HepG2 (cell line): Measurements from ENCODE around the gene NAA15. TPM values are rescaled to one million over a fixed set of nuclear protein-coding genes. Genes with fewer than 3 reads are reported as not detected.

Experiments
- CHD4 ChIP-seq: fragments of 200-600 bp; sonication (generic); IDR thresholded peaks from 2 replicates; pipeline ENCODE4 v1.7.0; 2017; ENCODE audit warnings: mild to moderate bottlenecking, low read length, borderline replicate concordance
- IRF2 ChIP-seq: IDR thresholded peaks from 2 replicates; pipeline ENCODE4 v1.6.1; 2018; ENCODE audit warnings: missing genetic modification reagents, missing compliant biosample characterization
- KLF13 ChIP-seq: sonication (generic); formaldehyde crosslinking; IDR thresholded peaks from 2 replicates; pipeline ENCODE4 v1.4.0; 2020; ENCODE audit warnings: mild to moderate bottlenecking, missing genetic modification reagents
- REL ChIP-seq: sonication (generic); formaldehyde crosslinking; conservative IDR thresholded peaks from 2 replicates; pipeline ENCODE4 v1.8.0; 2022; ENCODE audit warnings: mild to moderate bottlenecking, missing genetic modification reagents, moderate library complexity
- REPIN1 ChIP-seq: sonication (generic); formaldehyde crosslinking; IDR thresholded peaks from 2 replicates; pipeline ENCODE4 v1.8.0; 2022; ENCODE audit warnings: missing genetic modification reagents, low read depth, mild to moderate bottlenecking, borderline replicate concordance
- SATB2 ChIP-seq: sonication (generic); formaldehyde crosslinking; IDR thresholded peaks from 2 replicates; pipeline ENCODE4 v1.5.0; 2020; ENCODE audit warnings: missing genetic modification reagents
- SNAI1 ChIP-seq: sonication (generic); formaldehyde crosslinking; IDR thresholded peaks from 2 replicates; pipeline ENCODE4 v1.5.0; 2020; ENCODE audit warnings: mild to moderate bottlenecking, missing genetic modification reagents, borderline replicate concordance
- SYNCRIP ChIP-seq: fragments of 200-400 bp; formaldehyde crosslinking; IDR thresholded peaks from 2 replicates; pipeline ENCODE4 v1.6.1; 2018; ENCODE audit warnings: mild to moderate bottlenecking, low read depth, low read length; ENCODE audit not compliant: insufficient read depth
- ZBTB7B ChIP-seq: sonication (generic); formaldehyde crosslinking; IDR thresholded peaks from 2 replicates; pipeline ENCODE4 v1.4.0; 2020; ENCODE audit warnings: missing genetic modification reagents
- ZKSCAN8 ChIP-seq: IDR thresholded peaks from 2 replicates; pipeline ENCODE4 v1.6.1; 2016; ENCODE audit warnings: borderline replicate concordance, missing genetic modification reagents, missing compliant biosample characterization
- ZNF124 ChIP-seq: sonication (generic); formaldehyde crosslinking; IDR thresholded peaks from 2 replicates; pipeline ENCODE4 v1.4.0; 2020; ENCODE audit warnings: missing genetic modification reagents
- ZNF556 ChIP-seq: sonication (generic); formaldehyde crosslinking; IDR thresholded peaks from 2 replicates; pipeline ENCODE4 v1.4.0; 2020; ENCODE audit warnings: mild to moderate bottlenecking, missing genetic modification reagents, borderline replicate concordance
- ZNF558 ChIP-seq: sonication (generic); formaldehyde crosslinking; IDR thresholded peaks from 2 replicates; pipeline ENCODE4 v1.9.0; 2022; ENCODE audit warnings: mild to moderate bottlenecking, missing genetic modification reagents, borderline replicate concordance
- ZSCAN30 ChIP-seq: sonication (generic); formaldehyde crosslinking; IDR thresholded peaks from 2 replicates; pipeline ENCODE4 v1.5.0; 2020; ENCODE audit warnings: mild to moderate bottlenecking, missing genetic modification reagents
- polyA plus RNA-seq, 8 experiments: library from polyadenylated mRNA; depleted of rRNA in 3 of 8; stranded (reverse) in 7 of 8; unstranded in 1 of 8; fragments of >200 nt; fragmentation: Illumina TruSeq in 4 of 8; extraction: Trizol in 4 of 8; gene quantifications; 2 replicates each; pipeline versions ENCODE4 v1.2.1 to v1.2.3, GENCODE V29; 2011 to 2016; ENCODE audit warnings: low read depth in 4 of 8, missing spikeins in 1 of 8, mixed read lengths in 1 of 8; ENCODE audit not compliant: insufficient read depth in 1 of 8
- total RNA-seq, 5 experiments: library from RNA; depleted of rRNA; stranded (reverse); fragments of >200 nt; fragmentation: Illumina TruSeq; extraction: Trizol; gene quantifications; 2 replicates each; pipeline ENCODE4 v1.2.3, GENCODE V29; 2016; ENCODE audit warnings: low read depth in 1 of 5
- TF ChIP-seq, protein P1 (sequence below): sonication (generic); formaldehyde crosslinking; IDR thresholded peaks from 2 replicates; pipeline ENCODE4 v1.5.0; 2020; ENCODE audit warnings: mild to moderate bottlenecking, missing genetic modification reagents, borderline replicate concordance
- TF ChIP-seq, protein P2 (sequence below): sonication (generic); formaldehyde crosslinking; IDR thresholded peaks from 2 replicates; pipeline ENCODE4 v1.4.0; 2020; ENCODE audit warnings: missing genetic modification reagents, borderline replicate concordance
- TF ChIP-seq, protein P3 (sequence below): sonication (generic); formaldehyde crosslinking; IDR thresholded peaks from 2 replicates; pipeline ENCODE4 v1.8.0; 2023; ENCODE audit warnings: mild to moderate bottlenecking, missing genetic modification reagents

The NAA15 gene
- total and polyA plus RNA-seq, 2 of the 13 experiments (the other 11 are each of a cell fraction or from before 2014, with no cell fraction given), result 6.2 to 50.2 TPM

- TF ChIP-seq, protein P1, sequence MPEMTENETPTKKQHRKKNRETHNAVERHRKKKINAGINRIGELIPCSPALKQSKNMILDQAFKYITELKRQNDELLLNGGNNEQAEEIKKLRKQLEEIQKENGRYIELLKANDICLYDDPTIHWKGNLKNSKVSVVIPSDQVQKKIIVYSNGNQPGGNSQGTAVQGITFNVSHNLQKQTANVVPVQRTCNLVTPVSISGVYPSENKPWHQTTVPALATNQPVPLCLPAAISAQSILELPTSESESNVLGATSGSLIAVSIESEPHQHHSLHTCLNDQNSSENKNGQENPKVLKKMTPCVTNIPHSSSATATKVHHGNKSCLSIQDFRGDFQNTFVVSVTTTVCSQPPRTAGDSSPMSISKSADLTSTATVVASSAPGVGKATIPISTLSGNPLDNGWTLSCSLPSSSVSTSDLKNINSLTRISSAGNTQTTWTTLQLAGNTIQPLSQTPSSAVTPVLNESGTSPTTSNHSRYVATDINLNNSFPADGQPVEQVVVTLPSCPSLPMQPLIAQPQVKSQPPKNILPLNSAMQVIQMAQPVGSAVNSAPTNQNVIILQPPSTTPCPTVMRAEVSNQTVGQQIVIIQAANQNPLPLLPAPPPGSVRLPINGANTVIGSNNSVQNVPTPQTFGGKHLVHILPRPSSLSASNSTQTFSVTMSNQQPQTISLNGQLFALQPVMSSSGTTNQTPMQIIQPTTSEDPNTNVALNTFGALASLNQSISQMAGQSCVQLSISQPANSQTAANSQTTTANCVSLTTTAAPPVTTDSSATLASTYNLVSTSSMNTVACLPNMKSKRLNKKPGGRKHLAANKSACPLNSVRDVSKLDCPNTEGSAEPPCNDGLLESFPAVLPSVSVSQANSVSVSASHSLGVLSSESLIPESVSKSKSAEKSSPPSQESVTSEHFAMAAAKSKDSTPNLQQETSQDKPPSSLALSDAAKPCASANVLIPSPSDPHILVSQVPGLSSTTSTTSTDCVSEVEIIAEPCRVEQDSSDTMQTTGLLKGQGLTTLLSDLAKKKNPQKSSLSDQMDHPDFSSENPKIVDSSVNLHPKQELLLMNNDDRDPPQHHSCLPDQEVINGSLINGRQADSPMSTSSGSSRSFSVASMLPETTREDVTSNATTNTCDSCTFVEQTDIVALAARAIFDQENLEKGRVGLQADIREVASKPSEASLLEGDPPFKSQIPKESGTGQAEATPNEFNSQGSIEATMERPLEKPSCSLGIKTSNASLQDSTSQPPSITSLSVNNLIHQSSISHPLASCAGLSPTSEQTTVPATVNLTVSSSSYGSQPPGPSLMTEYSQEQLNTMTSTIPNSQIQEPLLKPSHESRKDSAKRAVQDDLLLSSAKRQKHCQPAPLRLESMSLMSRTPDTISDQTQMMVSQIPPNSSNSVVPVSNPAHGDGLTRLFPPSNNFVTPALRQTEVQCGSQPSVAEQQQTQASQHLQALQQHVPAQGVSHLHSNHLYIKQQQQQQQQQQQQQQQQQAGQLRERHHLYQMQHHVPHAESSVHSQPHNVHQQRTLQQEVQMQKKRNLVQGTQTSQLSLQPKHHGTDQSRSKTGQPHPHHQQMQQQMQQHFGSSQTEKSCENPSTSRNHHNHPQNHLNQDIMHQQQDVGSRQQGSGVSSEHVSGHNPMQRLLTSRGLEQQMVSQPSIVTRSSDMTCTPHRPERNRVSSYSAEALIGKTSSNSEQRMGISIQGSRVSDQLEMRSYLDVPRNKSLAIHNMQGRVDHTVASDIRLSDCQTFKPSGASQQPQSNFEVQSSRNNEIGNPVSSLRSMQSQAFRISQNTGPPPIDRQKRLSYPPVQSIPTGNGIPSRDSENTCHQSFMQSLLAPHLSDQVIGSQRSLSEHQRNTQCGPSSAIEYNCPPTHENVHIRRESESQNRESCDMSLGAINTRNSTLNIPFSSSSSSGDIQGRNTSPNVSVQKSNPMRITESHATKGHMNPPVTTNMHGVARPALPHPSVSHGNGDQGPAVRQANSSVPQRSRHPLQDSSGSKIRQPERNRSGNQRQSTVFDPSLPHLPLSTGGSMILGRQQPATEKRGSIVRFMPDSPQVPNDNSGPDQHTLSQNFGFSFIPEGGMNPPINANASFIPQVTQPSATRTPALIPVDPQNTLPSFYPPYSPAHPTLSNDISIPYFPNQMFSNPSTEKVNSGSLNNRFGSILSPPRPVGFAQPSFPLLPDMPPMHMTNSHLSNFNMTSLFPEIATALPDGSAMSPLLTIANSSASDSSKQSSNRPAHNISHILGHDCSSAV, result no peak; the same call in 1 of the 2 replicates
- TF ChIP-seq, protein P2, sequence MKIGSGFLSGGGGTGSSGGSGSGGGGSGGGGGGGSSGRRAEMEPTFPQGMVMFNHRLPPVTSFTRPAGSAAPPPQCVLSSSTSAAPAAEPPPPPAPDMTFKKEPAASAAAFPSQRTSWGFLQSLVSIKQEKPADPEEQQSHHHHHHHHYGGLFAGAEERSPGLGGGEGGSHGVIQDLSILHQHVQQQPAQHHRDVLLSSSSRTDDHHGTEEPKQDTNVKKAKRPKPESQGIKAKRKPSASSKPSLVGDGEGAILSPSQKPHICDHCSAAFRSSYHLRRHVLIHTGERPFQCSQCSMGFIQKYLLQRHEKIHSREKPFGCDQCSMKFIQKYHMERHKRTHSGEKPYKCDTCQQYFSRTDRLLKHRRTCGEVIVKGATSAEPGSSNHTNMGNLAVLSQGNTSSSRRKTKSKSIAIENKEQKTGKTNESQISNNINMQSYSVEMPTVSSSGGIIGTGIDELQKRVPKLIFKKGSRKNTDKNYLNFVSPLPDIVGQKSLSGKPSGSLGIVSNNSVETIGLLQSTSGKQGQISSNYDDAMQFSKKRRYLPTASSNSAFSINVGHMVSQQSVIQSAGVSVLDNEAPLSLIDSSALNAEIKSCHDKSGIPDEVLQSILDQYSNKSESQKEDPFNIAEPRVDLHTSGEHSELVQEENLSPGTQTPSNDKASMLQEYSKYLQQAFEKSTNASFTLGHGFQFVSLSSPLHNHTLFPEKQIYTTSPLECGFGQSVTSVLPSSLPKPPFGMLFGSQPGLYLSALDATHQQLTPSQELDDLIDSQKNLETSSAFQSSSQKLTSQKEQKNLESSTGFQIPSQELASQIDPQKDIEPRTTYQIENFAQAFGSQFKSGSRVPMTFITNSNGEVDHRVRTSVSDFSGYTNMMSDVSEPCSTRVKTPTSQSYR (CRISPR knock-in tag), result no peak
- peak; percentile 28; the same call in 1 of the 2 replicates for TF ChIP-seq ZNF558 (CRISPR knock-in tag)
- TF ChIP-seq, protein P3, sequence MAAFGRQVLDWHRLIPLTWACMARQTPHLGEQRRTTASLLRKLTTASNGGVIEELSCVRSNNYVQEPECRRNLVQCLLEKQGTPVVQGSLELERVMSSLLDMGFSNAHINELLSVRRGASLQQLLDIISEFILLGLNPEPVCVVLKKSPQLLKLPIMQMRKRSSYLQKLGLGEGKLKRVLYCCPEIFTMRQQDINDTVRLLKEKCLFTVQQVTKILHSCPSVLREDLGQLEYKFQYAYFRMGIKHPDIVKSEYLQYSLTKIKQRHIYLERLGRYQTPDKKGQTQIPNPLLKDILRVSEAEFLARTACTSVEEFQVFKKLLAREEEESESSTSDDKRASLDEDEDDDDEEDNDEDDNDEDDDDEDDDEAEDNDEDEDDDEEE (CRISPR knock-in tag), result peak; percentile 99
- TF ChIP-seq ZSCAN30 (CRISPR knock-in tag), result no peak
- 0 out of 2 replicates have a peak, but pooled peaks have one; percentile 40 for TF ChIP-seq REL
- TF ChIP-seq SYNCRIP, result no peak
- TF ChIP-seq SATB2 (CRISPR knock-in tag), result peak; percentile 73; the same call in 1 of the 2 replicates
- peak; percentile 39 for TF ChIP-seq ZNF556 (CRISPR knock-in tag)
- TF ChIP-seq CHD4, result no peak
- TF ChIP-seq ZBTB7B, result peak; percentile 35; the same call in 1 of the 2 replicates
- no peak for TF ChIP-seq ZKSCAN8 (CRISPR knock-in tag)
- TF ChIP-seq IRF2 (CRISPR knock-in tag), result no peak; the same call in none of the 2 replicates
- TF ChIP-seq SNAI1 (CRISPR knock-in tag), result no peak
- peak; percentile 85 for TF ChIP-seq REPIN1
- TF ChIP-seq ZNF124, result peak; percentile 72
- TF ChIP-seq KLF13 (CRISPR knock-in tag), result no peak; the same call in 1 of the 2 replicates
Measured at GRCh38 chr4:139453371-139454110, 152.2 kb downstream of the NAA15 start (continued).
